Kidney (tissue), 14 donors: ENCODE results near the gene IDH3A. TPM values are rescaled to one million over a fixed set of nuclear protein-coding genes. Genes with fewer than 3 reads are reported as not detected.

Experiments used
- DNase-seq, 5 donors: peaks; one replicate each; pipeline ENCODE4 v3.0.0-alpha.2; 2013 to 2020
- FAIRE-seq: peaks from 2 replicates; lab custom pipeline; 2012; peaks lifted over from hg19 to GRCh38; lab: Jason Lieb, UNC
- H3K27ac ChIP-seq, 2 donors: one replicate each; pipeline ENCODE4 v1.7.0; 2013; ENCODE audit warnings: low read depth in 2 of 2, low read length in 2 of 2, inconsistent platforms in 1 of 2
- H3K27me3 ChIP-seq: one replicate; pipeline ENCODE4 v1.7.1; 2013; ENCODE audit warnings: low read length, inconsistent platforms; ENCODE audit not compliant: control insufficient read depth, insufficient read depth
- H3K36me3 ChIP-seq, 3 donors: one replicate each; pipeline versions ENCODE4 v1.7.0 to v1.7.1; 2013; ENCODE audit warnings: low read length in 3 of 3, control low read depth in 1 of 3, inconsistent platforms in 1 of 3; ENCODE audit not compliant: insufficient read depth in 3 of 3, control insufficient read depth in 2 of 3
- H3K4me1 ChIP-seq, 3 donors: one replicate each; pipeline versions ENCODE4 v1.7.0 to v1.7.1; 2013; ENCODE audit warnings: low read length in 3 of 3, inconsistent platforms in 1 of 3, low read depth in 1 of 3; ENCODE audit not compliant: control insufficient read depth in 2 of 3, insufficient read depth in 2 of 3
- H3K4me3 ChIP-seq, 3 donors: one replicate each; pipeline versions ENCODE4 v1.7.0 to v1.8.1; 2013; ENCODE audit warnings: low read length in 3 of 3, control low read depth in 1 of 3, inconsistent platforms in 1 of 3
- H3K9ac ChIP-seq, 3 donors: one replicate each; pipeline versions ENCODE4 v1.7.0 to v1.7.1; 2013; ENCODE audit warnings: low read length in 3 of 3, control low read depth in 1 of 3, inconsistent platforms in 1 of 3
- H3K9me3 ChIP-seq, 3 donors: one replicate each; pipeline versions ENCODE4 v1.7.0 to v1.7.1; 2013; ENCODE audit warnings: low read length in 3 of 3, control low read depth in 1 of 3, inconsistent platforms in 1 of 3; ENCODE audit not compliant: control insufficient read depth in 2 of 3, insufficient read depth in 1 of 3
- CTCF ChIP-seq: IDR thresholded peaks from 3 replicates; pipeline ENCODE4 v1.5.1; 2012; ENCODE audit warnings: mild to moderate bottlenecking, moderate library complexity, borderline replicate concordance; ENCODE audit not compliant: insufficient read depth; ENCODE audit errors: extremely low read depth
- intact Hi-C: fragments of 100-400 bp; cut with DNase I; formaldehyde crosslinking; loops from one replicate; pipeline ENCODE4 v1.11.1; 2022
- polyA plus RNA-seq: library from polyadenylated mRNA; stranded (reverse); fragments of 350-450 nt; fragmentation: Illumina TruSeq; extraction: RNeasy Lipid Tissue Mini Kit (QIAGEN cat#74804); gene quantifications from one replicate; pipeline ENCODE4 v1.2.3, GENCODE V29; 2014; ENCODE audit warnings: low read depth, low replicate concordance; ENCODE audit not compliant: insufficient read depth
- total RNA-seq: library from RNA; stranded (reverse); fragmentation: NEBNext Ultra II Directional; extraction: Animal tissue kit (Norgen Biotek cat#: 25700); gene quantifications from one replicate; pipeline ENCODE4 v1.2.1, GENCODE V29; 2021
- donor health status: control.
- donor health status: control.
- donor health status: control.
- donor health status: control.
- donor health status: control.
- donor health status: DM: yes; HTN: yes; CAD: no.
- donor health status: Normal renal cell carcinoma (clear cell type).

Gene IDH3A
- total and polyA plus RNA-seq, 2 donors from 2014 or later: 67.5 to 97.2 TPM

- H3K27me3 ChIP-seq: no peaks in the 10 kb centered on the region
- H3K9ac ChIP-seq: no peak overlapping the region
- intact Hi-C loops: no loop called here
- H3K27ac ChIP-seq: no peak overlapping the region
- no peak for DNase-seq
- TF ChIP-seq CTCF: no peak
- H3K9me3 ChIP-seq: no peaks in the 10 kb centered on the region
- no peak overlapping the region for H3K4me3 ChIP-seq
- H3K4me1 ChIP-seq: peaks cover 0 to 6% (median 0%) of the 10 kb centered on the region in 3 donors
- H3K36me3 ChIP-seq: no peaks in the 10 kb centered on the region
- FAIRE-seq: no peak
Measured at GRCh38 chr15:78205337-78205736, 56.2 kb downstream of the IDH3A start.

GRCh38 chr15:78205856-78206255, 56.7 kb downstream of the IDH3A start:
- Histone ChIP-seq H3K4me3 (no peak overlapping the region), H3K27me3 (no peaks in the 10 kb centered on the region), H3K9ac (no peak overlapping the region), H3K9me3 (no peaks in the 10 kb centered on the region), H3K4me1 (peaks cover 0 to 6% (median 0%) of the 10 kb centered on the region in 3 donors), H3K36me3 (no peaks in the 10 kb centered on the region), H3K27ac (no peak overlapping the region)
- DNase-seq (peak in 1 of 5 donors; percentile 57), FAIRE-seq (no peak)
- no peak for TF ChIP-seq CTCF
- intact Hi-C loops: no loop called here

- intact Hi-C loops: no loop called here
- no peak overlapping the region for H3K9ac ChIP-seq
- TF ChIP-seq CTCF: no peak
- no peak overlapping the region for H3K27ac ChIP-seq
- FAIRE-seq: no peak
- no peaks in the 10 kb centered on the region for H3K27me3 ChIP-seq
- peak in 1 of 5 donors; percentile 40 for DNase-seq
- H3K4me1 ChIP-seq: peaks cover 0 to 6% (median 0%) of the 10 kb centered on the region in 3 donors
- no peaks in the 10 kb centered on the region for H3K9me3 ChIP-seq
- no peak overlapping the region for H3K4me3 ChIP-seq
- H3K36me3 ChIP-seq: no peaks in the 10 kb centered on the region
Measured at GRCh38 chr15:78206326-78207109, 57.4 kb downstream of the IDH3A start.
